Kidney (tissue), 14 donors: Measurements from ENCODE around the gene HBE1. TPM values are rescaled to one million over a fixed set of nuclear protein-coding genes. Genes with fewer than 3 reads are reported as not detected.
A peak's percentile ranks its signal among the peaks of the same experiment; 100 is the strongest.

Source experiments
- DNase-seq, 5 donors: peaks; one replicate each; pipeline ENCODE4 v3.0.0-alpha.2; 2013 to 2020
- FAIRE-seq: peaks from 2 replicates; lab custom pipeline; 2012; peaks lifted over from hg19 to GRCh38; lab: Jason Lieb, UNC
- H3K27ac ChIP-seq, 2 donors: one replicate each; pipeline ENCODE4 v1.7.0; 2013; ENCODE audit warnings: low read depth in 2 of 2, low read length in 2 of 2, inconsistent platforms in 1 of 2
- H3K27me3 ChIP-seq: one replicate; pipeline ENCODE4 v1.7.1; 2013; ENCODE audit warnings: low read length, inconsistent platforms; ENCODE audit not compliant: control insufficient read depth, insufficient read depth
- H3K36me3 ChIP-seq, 3 donors: one replicate each; pipeline versions ENCODE4 v1.7.0 to v1.7.1; 2013; ENCODE audit warnings: low read length in 3 of 3, control low read depth in 1 of 3, inconsistent platforms in 1 of 3; ENCODE audit not compliant: insufficient read depth in 3 of 3, control insufficient read depth in 2 of 3
- H3K4me1 ChIP-seq, 3 donors: one replicate each; pipeline versions ENCODE4 v1.7.0 to v1.7.1; 2013; ENCODE audit warnings: low read length in 3 of 3, inconsistent platforms in 1 of 3, low read depth in 1 of 3; ENCODE audit not compliant: control insufficient read depth in 2 of 3, insufficient read depth in 2 of 3
- H3K4me3 ChIP-seq, 3 donors: one replicate each; pipeline versions ENCODE4 v1.7.0 to v1.8.1; 2013; ENCODE audit warnings: low read length in 3 of 3, control low read depth in 1 of 3, inconsistent platforms in 1 of 3
- H3K9ac ChIP-seq, 3 donors: one replicate each; pipeline versions ENCODE4 v1.7.0 to v1.7.1; 2013; ENCODE audit warnings: low read length in 3 of 3, control low read depth in 1 of 3, inconsistent platforms in 1 of 3
- H3K9me3 ChIP-seq, 3 donors: one replicate each; pipeline versions ENCODE4 v1.7.0 to v1.7.1; 2013; ENCODE audit warnings: low read length in 3 of 3, control low read depth in 1 of 3, inconsistent platforms in 1 of 3; ENCODE audit not compliant: control insufficient read depth in 2 of 3, insufficient read depth in 1 of 3
- CTCF ChIP-seq: IDR thresholded peaks from 3 replicates; pipeline ENCODE4 v1.5.1; 2012; ENCODE audit warnings: mild to moderate bottlenecking, moderate library complexity, borderline replicate concordance; ENCODE audit not compliant: insufficient read depth; ENCODE audit errors: extremely low read depth
- intact Hi-C: fragments of 100-400 bp; cut with DNase I; formaldehyde crosslinking; loops from one replicate; pipeline ENCODE4 v1.11.1; 2022
- polyA plus RNA-seq: library from polyadenylated mRNA; stranded (reverse); fragments of 350-450 nt; fragmentation: Illumina TruSeq; extraction: RNeasy Lipid Tissue Mini Kit (QIAGEN cat#74804); gene quantifications from one replicate; pipeline ENCODE4 v1.2.3, GENCODE V29; 2014; ENCODE audit warnings: low read depth, low replicate concordance; ENCODE audit not compliant: insufficient read depth
- total RNA-seq: library from RNA; stranded (reverse); fragmentation: NEBNext Ultra II Directional; extraction: Animal tissue kit (Norgen Biotek cat#: 25700); gene quantifications from one replicate; pipeline ENCODE4 v1.2.1, GENCODE V29; 2021
- donor health status: control.
- donor health status: control.
- donor health status: control.
- donor health status: control.
- donor health status: control.
- donor health status: DM: yes; HTN: yes; CAD: no.
- donor health status: Normal renal cell carcinoma (clear cell type).

Gene HBE1
- total and polyA plus RNA-seq, 2 donors from 2014 or later = not detected

GRCh38 chr11:5229796-5230195 is 39.9 kb downstream of the HBE1 start:
- Histone ChIP-seq H3K27ac (no peak overlapping the region), H3K4me1 (peaks cover 0 to 6% (median 0%) of the 10 kb centered on the region in 3 donors), H3K4me3 (no peak overlapping the region), H3K9ac (no peak overlapping the region), H3K36me3 (no peaks in the 10 kb centered on the region), H3K9me3 (no peaks in the 10 kb centered on the region), H3K27me3 (no peaks in the 10 kb centered on the region)
- no peak for TF ChIP-seq CTCF
- intact Hi-C loops = no loop called here
- DNase-seq (no peak), FAIRE-seq (no peak)

- H3K4me3 ChIP-seq = no peak overlapping the region
- no peaks in the 10 kb centered on the region for H3K27me3 ChIP-seq
- H3K9me3 ChIP-seq = no peaks in the 10 kb centered on the region
- no peak for TF ChIP-seq CTCF
- no peak overlapping the region for H3K9ac ChIP-seq
- H3K27ac ChIP-seq = no peak overlapping the region
- peaks cover 0 to 5% (median 0%) of the 10 kb centered on the region in 3 donors for H3K4me1 ChIP-seq
- H3K36me3 ChIP-seq = no peaks in the 10 kb centered on the region
- no peak for FAIRE-seq
- intact Hi-C loops = no loop called here
- no peak for DNase-seq
Observed at GRCh38 chr11:5229356-5229755, 40.4 kb downstream of the HBE1 start.

GRCh38 chr11:5228124-5228523 is 41.6 kb downstream of the HBE1 start:
- Histone ChIP-seq H3K27ac (no peak overlapping the region), H3K9ac (no peak overlapping the region), H3K27me3 (no peaks in the 10 kb centered on the region), H3K4me3 (no peak overlapping the region), H3K36me3 (no peaks in the 10 kb centered on the region), H3K9me3 (no peaks in the 10 kb centered on the region), H3K4me1 (no peaks in the 10 kb centered on the region)
- no peak for FAIRE-seq
- TF ChIP-seq CTCF = no peak
- intact Hi-C loops = no loop called here
- peak in 1 of 5 donors; percentile 22 for DNase-seq

GRCh38 chr11:5227681-5228080 is 42.1 kb downstream of the HBE1 start:
- no peaks in the 10 kb centered on the region for H3K36me3 ChIP-seq
- no peaks in the 10 kb centered on the region for H3K27me3 ChIP-seq
- H3K27ac ChIP-seq = no peak overlapping the region
- intact Hi-C loops = no loop called here
- DNase-seq (no peak), FAIRE-seq (no peak)
- no peaks in the 10 kb centered on the region for H3K4me1 ChIP-seq
- no peak overlapping the region for H3K4me3 ChIP-seq
- H3K9me3 ChIP-seq = no peaks in the 10 kb centered on the region
- no peak overlapping the region for H3K9ac ChIP-seq
- TF ChIP-seq CTCF = no peak
